Measurements from ENCODE around the gene SEMA4G.

- TF ChIP-seq POLR2A (IDR thresholded peaks at IDR 0.05; ENCODE audit: control extremely low read depth in 1 of 2, low read depth in 2 of 2, low read length in 2 of 2): no peak
- TF ChIP-seq, protein P1, sequence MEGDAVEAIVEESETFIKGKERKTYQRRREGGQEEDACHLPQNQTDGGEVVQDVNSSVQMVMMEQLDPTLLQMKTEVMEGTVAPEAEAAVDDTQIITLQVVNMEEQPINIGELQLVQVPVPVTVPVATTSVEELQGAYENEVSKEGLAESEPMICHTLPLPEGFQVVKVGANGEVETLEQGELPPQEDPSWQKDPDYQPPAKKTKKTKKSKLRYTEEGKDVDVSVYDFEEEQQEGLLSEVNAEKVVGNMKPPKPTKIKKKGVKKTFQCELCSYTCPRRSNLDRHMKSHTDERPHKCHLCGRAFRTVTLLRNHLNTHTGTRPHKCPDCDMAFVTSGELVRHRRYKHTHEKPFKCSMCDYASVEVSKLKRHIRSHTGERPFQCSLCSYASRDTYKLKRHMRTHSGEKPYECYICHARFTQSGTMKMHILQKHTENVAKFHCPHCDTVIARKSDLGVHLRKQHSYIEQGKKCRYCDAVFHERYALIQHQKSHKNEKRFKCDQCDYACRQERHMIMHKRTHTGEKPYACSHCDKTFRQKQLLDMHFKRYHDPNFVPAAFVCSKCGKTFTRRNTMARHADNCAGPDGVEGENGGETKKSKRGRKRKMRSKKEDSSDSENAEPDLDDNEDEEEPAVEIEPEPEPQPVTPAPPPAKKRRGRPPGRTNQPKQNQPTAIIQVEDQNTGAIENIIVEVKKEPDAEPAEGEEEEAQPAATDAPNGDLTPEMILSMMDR (IDR thresholded peaks at IDR 0.05; ENCODE audit: control extremely low read depth in 1 of 3, insufficient read depth in 1 of 3, low read depth in 1 of 3, low read length in 3 of 3): no peak
- no peak for TF ChIP-seq CHD1 (IDR thresholded peaks at IDR 0.05; ENCODE audit: low read depth, low read length)
- TF ChIP-seq MAFK (IDR thresholded peaks at IDR 0.05; ENCODE audit: low read depth, low read length): no peak
- no peak for TF ChIP-seq HDAC2 (IDR thresholded peaks at IDR 0.05; ENCODE audit: borderline replicate concordance in 1 of 2, low read depth in 2 of 2, low read length in 2 of 2)
- no peak for TF ChIP-seq JUN (IDR thresholded peaks at IDR 0.05; ENCODE audit: low read depth, low read length)
- no peak for TF ChIP-seq POLR2AphosphoS5 (IDR thresholded peaks at IDR 0.05; ENCODE audit: low read depth, low read length)
- TF ChIP-seq SRF (IDR thresholded peaks at IDR 0.05; ENCODE audit: low read depth, low read length): no peak
- TF ChIP-seq HDAC6 (IDR thresholded peaks at IDR 0.05; ENCODE audit: low read depth, low read length): no peak
- no peak for TF ChIP-seq EP300 (IDR thresholded peaks at IDR 0.05; ENCODE audit: borderline replicate concordance in 1 of 2, low read depth in 2 of 2, low read length in 2 of 2)
- no peak for TF ChIP-seq EZH2 (IDR thresholded peaks at IDR 0.05; ENCODE audit: low read depth, low read length, severe bottlenecking)
Observed at GRCh38 chr10:100980711-100981110, 11.4 kb downstream of the SEMA4G start.

All from H1 (cell line).